ENCODE measurements around the gene ZNF17.
"Not testable (repeated sequence)": the region's sequence is repeated elsewhere in the genome, so short reads cannot be mapped to it uniquely, and the experiment has no call there.

ZNF17 gene

GRCh38 chr19:57374179-57374578 lies 36.8 kb upstream of the ZNF17 start:
- Histone ChIP-seq H3K36me3 (ENCODE audit: control insufficient read depth, insufficient read depth, low read length) (peaks cover 21% of the 10 kb centered on the region), H3K4me3 (replicated peaks; ENCODE audit: low read depth, low read length) (no peak overlapping the region), H3K27me3 (replicated peaks; ENCODE audit: control insufficient read depth, insufficient read depth, low read length) (no peaks in the 10 kb centered on the region)
- no peak for DNase-seq (ENCODE audit: extremely low read depth, insufficient read length)
- TF ChIP-seq, protein P1, sequence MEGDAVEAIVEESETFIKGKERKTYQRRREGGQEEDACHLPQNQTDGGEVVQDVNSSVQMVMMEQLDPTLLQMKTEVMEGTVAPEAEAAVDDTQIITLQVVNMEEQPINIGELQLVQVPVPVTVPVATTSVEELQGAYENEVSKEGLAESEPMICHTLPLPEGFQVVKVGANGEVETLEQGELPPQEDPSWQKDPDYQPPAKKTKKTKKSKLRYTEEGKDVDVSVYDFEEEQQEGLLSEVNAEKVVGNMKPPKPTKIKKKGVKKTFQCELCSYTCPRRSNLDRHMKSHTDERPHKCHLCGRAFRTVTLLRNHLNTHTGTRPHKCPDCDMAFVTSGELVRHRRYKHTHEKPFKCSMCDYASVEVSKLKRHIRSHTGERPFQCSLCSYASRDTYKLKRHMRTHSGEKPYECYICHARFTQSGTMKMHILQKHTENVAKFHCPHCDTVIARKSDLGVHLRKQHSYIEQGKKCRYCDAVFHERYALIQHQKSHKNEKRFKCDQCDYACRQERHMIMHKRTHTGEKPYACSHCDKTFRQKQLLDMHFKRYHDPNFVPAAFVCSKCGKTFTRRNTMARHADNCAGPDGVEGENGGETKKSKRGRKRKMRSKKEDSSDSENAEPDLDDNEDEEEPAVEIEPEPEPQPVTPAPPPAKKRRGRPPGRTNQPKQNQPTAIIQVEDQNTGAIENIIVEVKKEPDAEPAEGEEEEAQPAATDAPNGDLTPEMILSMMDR (IDR thresholded peaks at IDR 0.05; ENCODE audit: insufficient read depth, low read length, poor library complexity, severe bottlenecking) = no peak

- H3K4me3 ChIP-seq (replicated peaks; ENCODE audit: low read depth, low read length); DNase-seq (ENCODE audit: extremely low read depth, insufficient read length); H3K27me3 ChIP-seq (replicated peaks; ENCODE audit: control insufficient read depth, insufficient read depth, low read length): not testable (repeated sequence)
- peaks cover 21% of the 10 kb centered on the region for H3K36me3 ChIP-seq (ENCODE audit: control insufficient read depth, insufficient read depth, low read length)
These were observed 36.3 kb upstream of the ZNF17 start for GRCh38 chr19:57374647-57375046.

DNA sequence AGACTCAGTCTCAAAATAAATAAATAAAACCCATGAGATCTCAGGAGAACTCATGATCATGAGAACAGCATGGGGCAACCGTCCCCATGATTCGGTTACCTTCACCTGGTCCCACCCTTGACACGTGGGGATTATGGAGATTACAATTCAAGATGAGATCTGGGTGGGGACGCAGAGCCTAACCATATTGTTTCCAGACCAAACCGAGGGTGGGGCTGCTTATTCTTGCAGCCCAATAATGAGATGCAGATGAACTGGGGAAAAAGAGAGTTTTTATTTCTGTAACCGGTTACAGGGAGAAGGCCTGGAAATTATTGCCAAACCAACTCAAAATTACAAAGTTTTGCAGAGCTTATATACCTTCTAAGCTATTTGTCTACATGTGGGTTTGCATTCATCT lies 34.8 kb upstream of the ZNF17 start:
- TF ChIP-seq, protein P1 (IDR thresholded peaks at IDR 0.05; ENCODE audit: insufficient read depth, low read length, poor library complexity, severe bottlenecking) = no peak
- Histone ChIP-seq H3K27me3 (replicated peaks; ENCODE audit: control insufficient read depth, insufficient read depth, low read length) (no peaks in the 10 kb centered on the region), H3K4me3 (replicated peaks; ENCODE audit: low read depth, low read length) (no peak overlapping the region), H3K36me3 (ENCODE audit: control insufficient read depth, insufficient read depth, low read length) (peaks cover 21% of the 10 kb centered on the region)
- no peak for DNase-seq (ENCODE audit: extremely low read depth, insufficient read length)

DNA sequence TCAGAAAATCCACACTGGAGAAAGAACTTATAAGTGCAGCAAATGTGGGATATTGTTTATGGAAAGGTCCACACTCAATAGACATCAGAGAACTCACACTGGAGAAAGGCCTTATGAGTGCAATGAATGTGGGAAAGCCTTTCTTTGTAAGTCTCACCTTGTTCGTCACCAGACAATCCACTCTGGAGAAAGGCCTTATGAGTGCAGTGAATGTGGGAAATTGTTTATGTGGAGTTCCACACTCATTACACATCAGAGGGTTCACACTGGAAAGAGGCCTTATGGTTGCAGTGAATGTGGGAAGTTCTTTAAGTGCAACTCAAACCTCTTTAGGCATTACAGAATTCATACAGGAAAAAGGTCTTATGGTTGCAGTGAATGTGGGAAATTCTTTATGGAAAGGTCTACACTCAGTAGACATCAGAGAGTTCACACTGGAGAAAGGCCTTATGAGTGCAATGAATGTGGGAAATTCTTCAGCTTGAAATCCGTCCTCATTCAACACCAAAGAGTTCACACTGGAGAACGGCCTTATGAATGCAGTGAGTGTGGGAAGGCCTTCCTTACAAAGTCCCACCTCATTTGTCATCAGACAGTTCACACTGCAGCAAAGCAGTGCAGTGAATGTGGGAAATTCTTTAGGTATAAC lies 33.3 kb upstream of the ZNF17 start:
- TF ChIP-seq, protein P1 (IDR thresholded peaks at IDR 0.05; ENCODE audit: insufficient read depth, low read length, poor library complexity, severe bottlenecking) = no peak
- Histone ChIP-seq H3K4me3 (replicated peaks; ENCODE audit: low read depth, low read length) (no peak overlapping the region), H3K36me3 (ENCODE audit: control insufficient read depth, insufficient read depth, low read length) (peaks cover 16% of the 10 kb centered on the region), H3K27me3 (replicated peaks; ENCODE audit: control insufficient read depth, insufficient read depth, low read length) (no peaks in the 10 kb centered on the region)
- no peak for DNase-seq (ENCODE audit: extremely low read depth, insufficient read length)

DNA sequence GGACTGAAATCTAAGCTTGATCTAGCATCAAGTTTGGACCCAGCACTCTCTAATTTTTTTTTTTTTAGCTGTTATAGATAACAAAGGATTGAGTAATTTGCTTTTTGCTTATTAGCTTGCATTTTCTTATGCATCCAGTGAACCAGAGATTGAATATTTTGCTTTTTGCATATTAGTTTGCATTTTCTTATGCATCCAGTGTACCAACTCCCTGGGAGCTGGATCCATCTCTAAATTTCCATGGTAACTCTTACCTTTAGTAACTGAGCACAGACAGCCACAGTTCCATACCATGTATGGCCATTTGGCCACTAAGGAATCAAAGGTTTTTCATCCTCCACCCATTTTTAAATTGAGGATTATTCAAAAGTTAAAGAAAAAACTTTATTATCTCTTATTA lies 30.0 kb upstream of the ZNF17 start:
- no peaks in the 10 kb centered on the region for H3K27me3 ChIP-seq (replicated peaks; ENCODE audit: control insufficient read depth, insufficient read depth, low read length)
- H3K4me3 ChIP-seq (replicated peaks; ENCODE audit: low read depth, low read length) = no peak overlapping the region
- DNase-seq (ENCODE audit: extremely low read depth, insufficient read length) = no peak
- TF ChIP-seq, protein P1 (IDR thresholded peaks at IDR 0.05; ENCODE audit: insufficient read depth, low read length, poor library complexity, severe bottlenecking) = no peak
- peaks cover 6% of the 10 kb centered on the region for H3K36me3 ChIP-seq (ENCODE audit: control insufficient read depth, insufficient read depth, low read length)

GRCh38 chr19:57382806-57383488 lies 28.0 kb upstream of the ZNF17 start:
- DNase-seq (ENCODE audit: extremely low read depth, insufficient read length) = no peak
- H3K27me3 ChIP-seq (replicated peaks; ENCODE audit: control insufficient read depth, insufficient read depth, low read length) = no peaks in the 10 kb centered on the region
- TF ChIP-seq, protein P1 (IDR thresholded peaks at IDR 0.05; ENCODE audit: insufficient read depth, low read length, poor library complexity, severe bottlenecking) = no peak
- H3K4me3 ChIP-seq (replicated peaks; ENCODE audit: low read depth, low read length) = no peak overlapping the region
- H3K36me3 ChIP-seq (ENCODE audit: control insufficient read depth, insufficient read depth, low read length) = no peaks in the 10 kb centered on the region
